Keratinocyte (primary cell): ENCODE measurements around the gene CHMP1B. TPM values are rescaled to one million over a fixed set of nuclear protein-coding genes. Genes with fewer than 3 reads are reported as not detected.

Source experiments
- DNase-seq: peaks from one replicate; pipeline ENCODE4 v3.0.0-alpha.2; 2011; ENCODE audit warnings: low read depth, missing footprints, low spot score
- FAIRE-seq: peaks from 2 replicates; lab custom pipeline; 2011; peaks lifted over from hg19 to GRCh38; lab: Jason Lieb, UNC
- H2AFZ ChIP-seq: 2 replicates; pipeline ENCODE4 v1.6.0; 2012; ENCODE audit warnings: low read length, control low read depth, inconsistent platforms; ENCODE audit not compliant: control insufficient read depth
- H3K27ac ChIP-seq: 2 replicates; pipeline ENCODE4 v1.5.1; 2011; ENCODE audit warnings: low read length; ENCODE audit not compliant: control insufficient read depth, insufficient read depth
- H3K27me3 ChIP-seq: 3 replicates; pipeline ENCODE4 v1.6.0; 2011; ENCODE audit warnings: low read length; ENCODE audit not compliant: control insufficient read depth, insufficient read depth; ENCODE audit errors: extremely low read depth
- H3K36me3 ChIP-seq, 2 experiments: 2 replicates in 1 of 2; 3 replicates in 1 of 2; pipeline ENCODE4 v1.5.1; 2011; ENCODE audit warnings: low read length in 2 of 2, mild to moderate bottlenecking in 1 of 2; ENCODE audit not compliant: control insufficient read depth in 2 of 2, insufficient read depth in 2 of 2; ENCODE audit errors: extremely low read depth in 1 of 2
- H3K4me1 ChIP-seq: 3 replicates; pipeline ENCODE4 v1.5.1; 2011; ENCODE audit warnings: low read length; ENCODE audit not compliant: control insufficient read depth, insufficient read depth; ENCODE audit errors: extremely low read depth
- H3K4me2 ChIP-seq: 3 replicates; pipeline ENCODE4 v1.6.0; 2011; ENCODE audit warnings: low read depth, low read length; ENCODE audit not compliant: control insufficient read depth, insufficient read depth; ENCODE audit errors: extremely low read depth
- H3K4me3 ChIP-seq, 3 experiments: fragments of 200-600 bp in 1 of 3; sonication (generic) in 1 of 3; 2 replicates in 2 of 3; 3 replicates in 1 of 3; pipeline ENCODE4 v1.5.1; 2011 to 2016; ENCODE audit warnings: low read length in 3 of 3, mild to moderate bottlenecking in 3 of 3, control low read depth in 2 of 3, inconsistent platforms in 1 of 3, low read depth in 1 of 3, mixed read lengths in 1 of 3, mixed run types in 1 of 3, moderate library complexity in 1 of 3; ENCODE audit not compliant: control insufficient read depth in 2 of 3, insufficient read depth in 2 of 3; ENCODE audit errors: extremely low read depth in 1 of 3
- H3K79me2 ChIP-seq: 2 replicates; pipeline ENCODE4 v1.6.0; 2012; ENCODE audit warnings: low read length; ENCODE audit not compliant: control insufficient read depth, insufficient read depth
- H3K9ac ChIP-seq: 3 replicates; pipeline ENCODE4 v1.6.0; 2011; ENCODE audit warnings: low read length; ENCODE audit not compliant: control insufficient read depth, insufficient read depth; ENCODE audit errors: extremely low read depth
- H3K9me1 ChIP-seq: 3 replicates; pipeline ENCODE4 v1.6.0; 2011; ENCODE audit warnings: low read length; ENCODE audit not compliant: control insufficient read depth, insufficient read depth; ENCODE audit errors: extremely low read depth
- H3K9me3 ChIP-seq: 2 replicates; pipeline ENCODE4 v1.5.1; 2012; ENCODE audit warnings: low read depth, low read length; ENCODE audit not compliant: control insufficient read depth
- H4K20me1 ChIP-seq: 3 replicates; pipeline ENCODE4 v1.6.0; 2011; ENCODE audit warnings: low read length; ENCODE audit not compliant: control insufficient read depth, insufficient read depth; ENCODE audit errors: extremely low read depth
- CTCF ChIP-seq, 3 experiments: IDR thresholded peaks in 1 of 3; conservative IDR thresholded peaks in 1 of 3; optimal IDR thresholded peaks in 1 of 3; 2 replicates in 2 of 3; 3 replicates in 1 of 3; pipeline versions ENCODE3 to v1.5.1; 2011; ENCODE audit warnings: low read length in 3 of 3, mild to moderate bottlenecking in 3 of 3, moderate library complexity in 2 of 3, control low read depth in 1 of 3, inconsistent platforms in 1 of 3; ENCODE audit not compliant: insufficient read depth in 2 of 3; ENCODE audit errors: extremely low read depth in 1 of 3
- EZH2 ChIP-seq: IDR thresholded peaks from one replicate; pipeline ENCODE4 v1.6.1; 2012; ENCODE audit warnings: inconsistent platforms, mild to moderate bottlenecking, low read length, moderate library complexity
- dilution Hi-C: fragments of 300-500 bp; cut with MboI; formaldehyde crosslinking; loops from one replicate; pipeline ENCODE4 v1.7.0; 2020; ENCODE audit warnings: low sequenced_read_pairs; ENCODE audit not compliant: extremely low pct_ligation_motif_present
- polyA plus RNA-seq, 5 experiments: library from polyadenylated mRNA; depleted of rRNA in 3 of 5; stranded (reverse) in 3 of 5; stranded (forward) in 1 of 5; unstranded in 1 of 5; fragments of >200 nt; gene quantifications; 1 replicate in 1 of 5; 2 replicates in 3 of 5; 3 replicates in 1 of 5; pipeline versions ENCODE4 v1.2.1 to v1.2.3, GENCODE V29; 2011 to 2012; ENCODE audit warnings: missing spikeins in 2 of 5, low read depth in 1 of 5, low replicate concordance in 1 of 5

CHMP1B gene
- polyA plus RNA-seq, 1 donor (not counting 4 experiments of a cell fraction or from before 2014, with no cell fraction given) = 54.7 TPM

GRCh38 chr18:11809895-11810294 lies 41.3 kb upstream of the CHMP1B start:
- FAIRE-seq (no peak), DNase-seq (no peak)
- Histone ChIP-seq H3K36me3 (no peaks in the 10 kb centered on the region), H3K9ac (no peak overlapping the region), H2AFZ (no peak overlapping the region), H3K79me2 (no peaks in the 10 kb centered on the region), H3K4me3 (no peak overlapping the region), H3K4me2 (no peak overlapping the region), H3K4me1 (peaks cover 7% of the 10 kb centered on the region), H3K27ac (no peak overlapping the region), H3K27me3 (no peaks in the 10 kb centered on the region), H4K20me1 (no peaks in the 10 kb centered on the region), H3K9me3 (no peaks in the 10 kb centered on the region), H3K9me1 (no peaks in the 10 kb centered on the region)
- TF ChIP-seq EZH2 = no peak
- no peak for TF ChIP-seq CTCF (optimal IDR thresholded peaks at IDR 0.05 in 1 of 3, IDR thresholded peaks at IDR 0.05 in 1 of 3, conservative IDR thresholded peaks at IDR 0.05 in 1 of 3; ENCODE audit: extremely low read depth in 1 of 3, insufficient read depth in 2 of 3, low read length in 3 of 3)
- dilution Hi-C loops = no loop called here

- Histone ChIP-seq H3K9me1 (no peaks in the 10 kb centered on the region), H3K4me2 (no peak overlapping the region), H3K9me3 (no peaks in the 10 kb centered on the region), H3K9ac (no peak overlapping the region), H3K4me3 (no peak overlapping the region), H4K20me1 (no peaks in the 10 kb centered on the region), H3K79me2 (no peaks in the 10 kb centered on the region), H3K36me3 (no peaks in the 10 kb centered on the region), H3K27me3 (no peaks in the 10 kb centered on the region), H2AFZ (no peak overlapping the region), H3K27ac (no peak overlapping the region), H3K4me1 (peaks cover 7% of the 10 kb centered on the region)
- TF ChIP-seq EZH2 (no peak), CTCF (optimal IDR thresholded peaks at IDR 0.05 in 1 of 3, IDR thresholded peaks at IDR 0.05 in 1 of 3, conservative IDR thresholded peaks at IDR 0.05 in 1 of 3; ENCODE audit: extremely low read depth in 1 of 3, insufficient read depth in 2 of 3, low read length in 3 of 3) (no peak)
- dilution Hi-C loops = no loop called here
- DNase-seq (no peak), FAIRE-seq (no peak)
Observed at GRCh38 chr18:11810379-11810778, 40.8 kb upstream of the CHMP1B start.
